ENCODE results near the gene CBLN3. TPM values are rescaled to one million over a fixed set of nuclear protein-coding genes. Genes with fewer than 3 reads are reported as not detected.

CBLN3 gene
- total and polyA plus RNA-seq, 2 of the 4 experiments (the other 2 are of a cell fraction): 0.72 to 4.5 TPM

GRCh38 chr14:24435192-24435810 lies 5.8 kb upstream of the CBLN3 start:
- no peak overlapping the region for H2BK120ac ChIP-seq (ENCODE audit: low read depth, low read length)
- no peak overlapping the region for H2AK5ac ChIP-seq (ENCODE audit: low read depth, low read length)
- H4K8ac ChIP-seq (ENCODE audit: low read depth in 2 of 2, low read length in 2 of 2): no peak overlapping the region
- no peak overlapping the region for H3K4me2 ChIP-seq (ENCODE audit: low read depth, low read length)
- no peak overlapping the region for H2BK20ac ChIP-seq (ENCODE audit: low read depth, low read length)
- 83% methylated on average over 2 of the region's 2 CpGs; no CpG with 5 or more reads in 1 of the 2 experiments for WGBS, 2 experiments (ENCODE audit: extremely low coverage in 2 of 2, insufficient read length in 1 of 2)
- no peak overlapping the region for H3K14ac ChIP-seq (replicated peaks; ENCODE audit: low read depth, low read length)
- in situ Hi-C loops (cut with MboI; ENCODE audit: low sequenced_read_pairs) (loop anchor here (5.0 to 25.0 kb wide), 5 partner anchors 70 to 1123 kb away; partner anchors contain the start of genes BCL2L2, FITM1, GMPR2 and NEDD8), intact Hi-C loops (cut with micrococcal nuclease) (loop anchor here (10.0 kb wide), 1 partner anchor 220 kb away; the partner anchor contains the start of genes CHMP4A and MDP1), dilution Hi-C loops (cut with HindIII; ENCODE audit: low sequenced_read_pairs, unreplicated experiment) (no loop called here)
- H3K4me3 ChIP-seq (ENCODE audit: insufficient read depth, low read depth, low read length): no peak overlapping the region
- H2BK15ac ChIP-seq (ENCODE audit: low read depth, low read length): no peak overlapping the region
- DNase-seq (no peak), ATAC-seq (ENCODE audit: low read depth) (no peak)
- H3K36me3 ChIP-seq (ENCODE audit: control insufficient read depth, insufficient read depth, low read length): peaks cover 57% of the 10 kb centered on the region
- H4K91ac ChIP-seq (ENCODE audit: insufficient read depth, low read depth, low read length): no peak overlapping the region
- no TSS peak for BruUV-seq (replicated peaks)
- H2AK9ac ChIP-seq (replicated peaks; ENCODE audit: low read depth, low read length, poor library complexity): no peak overlapping the region
- no peak overlapping the region for H3K27ac ChIP-seq (ENCODE audit: insufficient read depth, low read length)
- H3K4me1 ChIP-seq (ENCODE audit: control insufficient read depth, insufficient read depth, low read length): peaks cover 12% of the 10 kb centered on the region; the same call in 1 of the 2 replicates
- H3K23ac ChIP-seq (ENCODE audit: low read depth, low read length): no peak overlapping the region
- no peak overlapping the region for H3K18ac ChIP-seq (ENCODE audit: low read depth, low read length)
- peaks cover 30% of the 10 kb centered on the region for H4K20me1 ChIP-seq (ENCODE audit: insufficient read depth, low read length)
- no peaks in the 10 kb centered on the region for H3K9me3 ChIP-seq (ENCODE audit: control insufficient read depth, insufficient read depth, low read length)
- no peak overlapping the region for H4K5ac ChIP-seq (ENCODE audit: low read depth, low read length)
- POLR2A ChIA-PET (ENCODE audit: unreplicated experiment): interaction anchor here (0.5 to 1.4 kb wide), 2 partner anchors 16 to 70 kb away, joined by 4 read pairs; no protein-coding TSS in a partner anchor
- peaks cover 26 to 51% of the 10 kb centered on the region in 2 experiments for H3K79me1 ChIP-seq (ENCODE audit: low read depth in 1 of 2, low read length in 2 of 2)
- H3K9ac ChIP-seq (ENCODE audit: low read depth, low read length): no peak overlapping the region
- no peak overlapping the region for H3K4ac ChIP-seq (ENCODE audit: low read depth, low read length)
- TF ChIP-seq POLR2A (IDR thresholded peaks at IDR 0.05; ENCODE audit: low read depth, low read length) (no peak), RFX5 (IDR thresholded peaks at IDR 0.05; ENCODE audit: low read depth, low read length) (no peak), USF2 (IDR thresholded peaks at IDR 0.05; ENCODE audit: low read depth, low read length) (no peak), NFE2L2 (IDR thresholded peaks at IDR 0.05; ENCODE audit: low read depth, low read length) (no peak), SMC3 (IDR thresholded peaks at IDR 0.05; ENCODE audit: low read depth, low read length) (no peak), BHLHE40 (IDR thresholded peaks at IDR 0.05; ENCODE audit: low read depth, low read length) (no peak), FOS (IDR thresholded peaks at IDR 0.05; ENCODE audit: low read depth, low read length) (no peak), RCOR1 (IDR thresholded peaks at IDR 0.05; ENCODE audit: insufficient replicate concordance, low read length) (no peak), MAFK (IDR thresholded peaks at IDR 0.05; ENCODE audit: low read depth, low read length) (no peak), ELK1 (IDR thresholded peaks at IDR 0.05; ENCODE audit: borderline replicate concordance, low read depth, low read length) (no peak), RAD21 (IDR thresholded peaks at IDR 0.05; ENCODE audit: low read length) (no peak)
- TF ChIP-seq, protein P1, sequence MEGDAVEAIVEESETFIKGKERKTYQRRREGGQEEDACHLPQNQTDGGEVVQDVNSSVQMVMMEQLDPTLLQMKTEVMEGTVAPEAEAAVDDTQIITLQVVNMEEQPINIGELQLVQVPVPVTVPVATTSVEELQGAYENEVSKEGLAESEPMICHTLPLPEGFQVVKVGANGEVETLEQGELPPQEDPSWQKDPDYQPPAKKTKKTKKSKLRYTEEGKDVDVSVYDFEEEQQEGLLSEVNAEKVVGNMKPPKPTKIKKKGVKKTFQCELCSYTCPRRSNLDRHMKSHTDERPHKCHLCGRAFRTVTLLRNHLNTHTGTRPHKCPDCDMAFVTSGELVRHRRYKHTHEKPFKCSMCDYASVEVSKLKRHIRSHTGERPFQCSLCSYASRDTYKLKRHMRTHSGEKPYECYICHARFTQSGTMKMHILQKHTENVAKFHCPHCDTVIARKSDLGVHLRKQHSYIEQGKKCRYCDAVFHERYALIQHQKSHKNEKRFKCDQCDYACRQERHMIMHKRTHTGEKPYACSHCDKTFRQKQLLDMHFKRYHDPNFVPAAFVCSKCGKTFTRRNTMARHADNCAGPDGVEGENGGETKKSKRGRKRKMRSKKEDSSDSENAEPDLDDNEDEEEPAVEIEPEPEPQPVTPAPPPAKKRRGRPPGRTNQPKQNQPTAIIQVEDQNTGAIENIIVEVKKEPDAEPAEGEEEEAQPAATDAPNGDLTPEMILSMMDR (conservative IDR thresholded peaks at IDR 0.05; ENCODE audit: low read depth, low read length): no peak
- no peak overlapping the region for H2AFZ ChIP-seq (replicated peaks; ENCODE audit: low read length, poor library complexity)
- H2BK5ac ChIP-seq (ENCODE audit: low read depth, low read length, poor library complexity, severe bottlenecking): no peak overlapping the region
- CTCF ChIA-PET: interaction anchor here (0.5 to 3.4 kb wide), 5 partner anchors 70 to 102 kb away, joined by 3 to 28 read pairs (median 8); no protein-coding TSS in a partner anchor
- no peaks in the 10 kb centered on the region for H3K27me3 ChIP-seq (ENCODE audit: control insufficient read depth, insufficient read depth, low read length)
- H3K56ac ChIP-seq (ENCODE audit: extremely low read depth, insufficient read depth, low read length): no peak overlapping the region
- H3K9me1 ChIP-seq (ENCODE audit: insufficient read depth, low read length): no peaks in the 10 kb centered on the region

Measured in IMR-90 (cell line).